K562 (cell line): ENCODE data around the gene SHISA6. TPM values are rescaled to one million over a fixed set of nuclear protein-coding genes. Genes with fewer than 3 reads are reported as not detected.

Source experiments
- ATAC-seq: fragments of 200-7000 bp; cut with Tn5 transposase; 3 replicates; pipeline ENCODE4 v1.9.1; 2020; ENCODE audit warnings: moderate library complexity
- BruUV-seq: library from RNA; stranded (reverse); fragments of 400-500 nt; replicated peaks from 2 replicates; lab custom pipeline; 2021; lab: Mats Ljungman, UMichigan
- CTCF ChIA-PET: fragments of 300-600 bp; formaldehyde crosslinking; extraction: SDS; loops from one replicate; lab custom pipeline; 2021; ENCODE audit warnings: low intra/inter-chr PET ratio; lab: Yijun Ruan, JAX
- POLR2A ChIA-PET: fragments of 300-600, 350-650 bp; sonication (Branson Sonifier 250); formaldehyde crosslinking; extraction: SDS; loops from one replicate; lab custom pipeline; 2021; ENCODE audit warnings: antibody characterized with exemption, inconsistent platforms; lab: Yijun Ruan, JAX
- DNase-seq, 4 experiments: peaks; one replicate each; pipeline versions ENCODE4 v3.0.0 to v3.0.0-alpha.2; 2011 to 2018; ENCODE audit warnings: low spot score in 3 of 4, mixed read lengths in 3 of 4; ENCODE audit errors: extremely low read depth in 1 of 4
- FAIRE-seq: peaks from 2 replicates; lab custom pipeline; 2011; peaks lifted over from hg19 to GRCh38; lab: Jason Lieb, UNC
- H2AFZ ChIP-seq: 2 replicates; pipeline ENCODE4 v1.6.0; 2011; ENCODE audit warnings: low read depth, low read length, control low read depth, inconsistent platforms
- H3K27ac ChIP-seq: fragments of 200-600 bp; 3 replicates; pipeline ENCODE4 v1.8.0; 2011; ENCODE audit warnings: low read depth, mild to moderate bottlenecking, control low read depth, inconsistent platforms, low read length, moderate library complexity, mixed read lengths; ENCODE audit errors: extremely low read depth
- H3K27me3 ChIP-seq, 2 experiments: fragments of 300-600 bp in 1 of 2; 2 replicates in 1 of 2; 3 replicates in 1 of 2; pipeline versions ENCODE4 v1.6.0 to v1.8.0; 2011; ENCODE audit warnings: inconsistent platforms in 2 of 2, low read length in 2 of 2, mild to moderate bottlenecking in 1 of 2, mixed read lengths in 1 of 2, moderate library complexity in 1 of 2; ENCODE audit not compliant: control insufficient read depth in 2 of 2, insufficient read depth in 2 of 2
- H3K36me3 ChIP-seq: fragments of 300-600 bp; 3 replicates; pipeline ENCODE4 v1.8.0; 2011; ENCODE audit warnings: mild to moderate bottlenecking, low read length, inconsistent platforms; ENCODE audit not compliant: control insufficient read depth, insufficient read depth
- H3K4me1 ChIP-seq, 2 experiments: fragments of 200-600 bp in 1 of 2; replicated peaks in 1 of 2; 2 replicates in 1 of 2; 3 replicates in 1 of 2; pipeline versions ENCODE4 v1.5.1 to v1.8.0; 2011; ENCODE audit warnings: inconsistent platforms in 2 of 2, low read length in 2 of 2, mild to moderate bottlenecking in 1 of 2, mixed read lengths in 1 of 2, moderate library complexity in 1 of 2; ENCODE audit not compliant: control insufficient read depth in 2 of 2, insufficient read depth in 2 of 2
- H3K4me2 ChIP-seq: 2 replicates; pipeline ENCODE4 v1.6.1; 2011; ENCODE audit warnings: low read length, control low read depth, inconsistent platforms, mixed read lengths; ENCODE audit not compliant: insufficient read depth
- H3K4me3 ChIP-seq: fragments of 200-600 bp; sonication (generic), shearing (Covaris generic); 2 replicates; pipeline ENCODE4 v1.5.1; 2016; ENCODE audit warnings: control low read depth, inconsistent platforms
- H3K79me2 ChIP-seq: fragments of 200-600 bp; 3 replicates; pipeline ENCODE4 v1.8.0; 2011; ENCODE audit warnings: low read length, inconsistent platforms; ENCODE audit not compliant: control insufficient read depth, insufficient read depth
- H3K9ac ChIP-seq, 2 experiments: 2 replicates each; pipeline versions ENCODE4 v1.6.0 to v1.6.1; 2011; ENCODE audit warnings: low read depth in 2 of 2, low read length in 2 of 2, control low read depth in 1 of 2, inconsistent platforms in 1 of 2, mild to moderate bottlenecking in 1 of 2, mixed read lengths in 1 of 2; ENCODE audit not compliant: insufficient read depth in 1 of 2
- H3K9me1 ChIP-seq: one replicate; pipeline ENCODE4 v1.6.0; 2011; ENCODE audit warnings: inconsistent platforms, mild to moderate bottlenecking, low read length, moderate library complexity; ENCODE audit not compliant: control insufficient read depth, insufficient read depth
- H3K9me3 ChIP-seq: replicated peaks from 2 replicates; pipeline ENCODE4 v1.5.1; 2011; ENCODE audit warnings: low read depth, low read length, inconsistent platforms; ENCODE audit not compliant: control insufficient read depth, insufficient read depth
- H4K20me1 ChIP-seq: replicated peaks from 2 replicates; pipeline ENCODE4 v1.6.1; 2011; ENCODE audit warnings: low read length, inconsistent platforms, mixed read lengths; ENCODE audit not compliant: control insufficient read depth, insufficient read depth
- EGR1 ChIP-seq: fragments of 450-650 bp; conservative IDR thresholded peaks from 2 replicates; pipeline ENCODE4 v1.6.1; 2017; ENCODE audit warnings: mild to moderate bottlenecking
- FOXJ3 ChIP-seq: sonication (generic); formaldehyde crosslinking; IDR thresholded peaks from 2 replicates; pipeline ENCODE4 v1.4.0; 2020; ENCODE audit warnings: mild to moderate bottlenecking, missing genetic modification reagents
- HMGN3 ChIP-seq: IDR thresholded peaks from 2 replicates; pipeline ENCODE4 v1.6.1; 2011; ENCODE audit warnings: borderline replicate concordance, low read depth, mild to moderate bottlenecking, mixed read lengths, low read length; ENCODE audit not compliant: insufficient read length; ENCODE audit errors: extremely low read depth
- RBM15 ChIP-seq: fragments of 200-400 bp; formaldehyde crosslinking; IDR thresholded peaks from 2 replicates; pipeline ENCODE4 v1.6.1; 2018; ENCODE audit warnings: mild to moderate bottlenecking, low read length, moderate library complexity; ENCODE audit not compliant: insufficient read depth
- TAF1 ChIP-seq: IDR thresholded peaks from 2 replicates; pipeline ENCODE4 v1.6.1; 2011; ENCODE audit warnings: mild to moderate bottlenecking, low read length, moderate library complexity; ENCODE audit not compliant: insufficient read depth, control insufficient read depth, severe bottlenecking; ENCODE audit errors: extremely low read depth
- TEAD4 ChIP-seq, 2 experiments: sonication (generic) in 1 of 2; formaldehyde crosslinking in 1 of 2; IDR thresholded peaks; 2 replicates each; pipeline versions ENCODE4 v1.6.1 to v1.8.0; 2012 to 2022; ENCODE audit warnings: borderline replicate concordance in 1 of 2, inconsistent platforms in 1 of 2, low read length in 1 of 2, mild to moderate bottlenecking in 1 of 2, missing genetic modification reagents in 1 of 2
- ZFPM2 ChIP-seq: fragments of 250-450 bp; sonication (Bioruptor Pico); IDR thresholded peaks from 2 replicates; pipeline ENCODE4 v1.5.1; 2022; ENCODE audit warnings: mild to moderate bottlenecking
- ZNF217 ChIP-seq: sonication (generic); formaldehyde crosslinking; IDR thresholded peaks from 2 replicates; pipeline ENCODE4 v1.8.0; 2022; ENCODE audit warnings: mild to moderate bottlenecking, missing genetic modification reagents
- ZNF79 ChIP-seq: fragments of 250-450 bp; sonication (Bioruptor Pico); IDR thresholded peaks from 2 replicates; pipeline ENCODE4 v1.4.0; 2020; ENCODE audit warnings: low read depth, mild to moderate bottlenecking, moderate library complexity
- WGBS: fragments of 100-300 bp; shearing (Covaris generic); methylation state at CpG from one replicate; pipeline ENCODE4 v1.1.6; 2016; ENCODE audit warnings: low coverage, mixed read lengths; ENCODE audit not compliant: insufficient coverage; ENCODE audit errors: missing lambda C conversion rate; 5-methylcytosine and 5-hydroxymethylcytosine counted together
- in situ Hi-C: fragments of 300-500 bp; cut with MboI; formaldehyde crosslinking; loops from 4 replicates; pipeline ENCODE4 v1.15.0; 2018; ENCODE audit warnings: inconsistent platforms, mixed read lengths
- intact Hi-C: fragments of 100-400 bp; cut with micrococcal nuclease; formaldehyde crosslinking; loops from 2 replicates; pipeline ENCODE4 v1.14.2; 2022
- polyA plus RNA-seq, 8 experiments: library from polyadenylated mRNA; depleted of rRNA in 4 of 8; stranded (reverse) in 5 of 8; unstranded in 3 of 8; fragments of >200 nt; fragmentation: Nextera tagmentation in 2 of 8; fragmentation: Illumina TruSeq in 1 of 8; extraction: Ambion mirVana in 2 of 8; extraction: Trizol in 1 of 8; gene quantifications; 2 replicates each; pipeline versions ENCODE4 v1.2.1 to v1.2.3, GENCODE V29; 2011 to 2014; ENCODE audit warnings: inconsistent platforms in 1 of 8, missing spikeins in 1 of 8
- total RNA-seq, 7 experiments: library from RNA; depleted of rRNA in 6 of 7; stranded (reverse); fragments of >200 nt in 6 of 7; fragmentation: Illumina TruSeq in 2 of 7; extraction: Trizol in 2 of 7; gene quantifications; 2 replicates each; pipeline versions ENCODE4 v1.2.1 to v1.2.3, GENCODE V29; 2011 to 2021; ENCODE audit warnings: low replicate concordance in 1 of 7
- TF ChIP-seq, protein P1 (sequence below): fragments of 450-650 bp; formaldehyde crosslinking; IDR thresholded peaks from 2 replicates; pipeline ENCODE4 v1.4.0; 2020; ENCODE audit warnings: mild to moderate bottlenecking, mixed read lengths
- TF ChIP-seq, protein P2 (sequence below), 2 experiments: fragments of 250-450 bp in 1 of 2; fragments of 450-650 bp in 1 of 2; sonication (Bioruptor Pico) in 1 of 2; IDR thresholded peaks; 2 replicates each; pipeline versions ENCODE4 v1.6.1 to v1.8.0; 2016 to 2021; ENCODE audit warnings: mild to moderate bottlenecking in 2 of 2, moderate library complexity in 2 of 2, missing compliant biosample characterization in 1 of 2, missing genetic modification characterization in 1 of 2
- TF ChIP-seq, protein P3 (sequence below): fragments of 450-650 bp; IDR thresholded peaks from 2 replicates; pipeline ENCODE4 v1.6.1; 2016; ENCODE audit warnings: mild to moderate bottlenecking
- TF ChIP-seq, protein P4 (sequence below): fragments of 450-650 bp; conservative IDR thresholded peaks from 2 replicates; pipeline ENCODE4 v1.6.1; 2016; ENCODE audit warnings: missing genetic modification characterization, low read depth, mild to moderate bottlenecking, missing compliant biosample characterization, moderate library complexity

SHISA6 gene
- total and polyA plus RNA-seq, 9 of the 15 experiments (the other 6 are each of a cell fraction or from before 2014, with no cell fraction given), result not detected

DNA sequence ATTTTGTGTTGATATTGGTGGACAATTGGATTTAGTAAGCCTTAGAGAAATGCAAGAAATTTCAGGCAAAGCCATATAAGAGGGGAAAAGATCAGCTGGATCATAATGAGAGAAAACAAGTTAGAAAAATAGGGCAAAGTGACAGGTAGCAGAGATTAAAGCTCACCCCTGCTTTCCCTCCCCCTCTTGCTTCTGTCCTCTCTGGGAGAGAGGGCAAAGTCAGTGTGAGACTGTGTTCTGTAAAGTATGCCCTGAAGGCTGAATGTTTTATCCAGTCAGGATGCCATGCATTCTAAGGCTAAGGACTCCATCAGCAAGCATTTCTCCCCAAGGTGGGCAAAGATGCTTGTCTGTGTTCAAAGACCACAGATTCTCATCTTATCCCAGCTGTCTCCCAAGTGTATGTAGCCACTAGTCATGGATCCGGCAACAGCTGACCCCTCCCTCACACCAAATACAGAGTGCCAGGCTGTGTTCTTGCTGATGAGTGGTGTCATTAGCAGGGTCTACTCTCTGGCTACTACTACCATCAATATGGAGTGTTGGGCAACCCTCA lies 221.1 kb downstream of the SHISA6 start (continued):
- TF ChIP-seq EGR1, result no peak
- TF ChIP-seq, protein P1, sequence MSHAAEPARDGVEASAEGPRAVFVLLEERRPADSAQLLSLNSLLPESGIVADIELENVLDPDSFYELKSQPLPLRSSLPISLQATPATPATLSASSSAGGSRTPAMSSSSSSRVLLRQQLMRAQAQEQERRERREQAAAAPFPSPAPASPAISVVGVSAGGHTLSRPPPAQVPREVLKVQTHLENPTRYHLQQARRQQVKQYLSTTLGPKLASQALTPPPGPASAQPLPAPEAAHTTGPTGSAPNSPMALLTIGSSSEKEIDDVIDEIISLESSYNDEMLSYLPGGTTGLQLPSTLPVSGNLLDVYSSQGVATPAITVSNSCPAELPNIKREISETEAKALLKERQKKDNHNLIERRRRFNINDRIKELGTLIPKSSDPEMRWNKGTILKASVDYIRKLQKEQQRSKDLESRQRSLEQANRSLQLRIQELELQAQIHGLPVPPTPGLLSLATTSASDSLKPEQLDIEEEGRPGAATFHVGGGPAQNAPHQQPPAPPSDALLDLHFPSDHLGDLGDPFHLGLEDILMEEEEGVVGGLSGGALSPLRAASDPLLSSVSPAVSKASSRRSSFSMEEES (CRISPR knock-in tag), result no peak

DNA sequence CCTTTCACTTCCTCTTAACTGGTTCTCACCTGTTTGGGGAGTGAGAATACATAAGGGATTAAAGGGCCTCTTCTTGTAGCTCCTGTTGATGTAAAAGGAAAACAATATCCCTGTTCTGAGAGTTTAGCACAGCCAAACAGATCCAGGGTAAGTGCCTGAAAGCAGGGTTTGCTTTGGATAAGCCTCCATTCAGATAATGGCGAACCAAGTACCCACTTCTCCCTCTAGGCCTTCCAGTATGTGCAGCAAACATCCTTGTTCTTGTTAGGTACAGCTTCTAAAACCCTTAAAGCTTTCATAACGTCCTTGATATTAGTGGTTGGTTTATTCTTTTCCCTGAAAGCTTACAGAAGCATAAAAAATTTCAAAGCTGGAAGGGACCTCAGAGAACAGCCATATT lies 226.6 kb downstream of the SHISA6 start:
- no TSS peak for BruUV-seq
- H3K4me1 ChIP-seq, result no peaks in the 10 kb centered on the region
- FAIRE-seq (no peak), ATAC-seq (no peak), DNase-seq (no peak)
- no peaks in the 10 kb centered on the region for H3K27me3 ChIP-seq
- no peak overlapping the region for H3K27ac ChIP-seq
- H3K9me3 ChIP-seq, result no peaks in the 10 kb centered on the region
- no peaks in the 10 kb centered on the region for H3K79me2 ChIP-seq
- CTCF ChIA-PET, result no interaction called here
- no peak overlapping the region for H3K4me2 ChIP-seq
- intact Hi-C loops, result no loop called here
- in situ Hi-C loops, result no loop called here
- WGBS, result 6% methylated on average over 2 of the region's 2 CpGs
- H4K20me1 ChIP-seq, result no peaks in the 10 kb centered on the region
- H3K9ac ChIP-seq, result no peak overlapping the region
- H3K36me3 ChIP-seq, result no peaks in the 10 kb centered on the region
- H3K9me1 ChIP-seq, result no peaks in the 10 kb centered on the region
- no peak overlapping the region for H3K4me3 ChIP-seq
- POLR2A ChIA-PET, result no interaction called here
- H2AFZ ChIP-seq, result no peak overlapping the region
- TF ChIP-seq, protein P2, sequence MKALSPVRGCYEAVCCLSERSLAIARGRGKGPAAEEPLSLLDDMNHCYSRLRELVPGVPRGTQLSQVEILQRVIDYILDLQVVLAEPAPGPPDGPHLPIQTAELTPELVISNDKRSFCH (CRISPR knock-in tag; IDR thresholded peaks at IDR 0.05), result no peak
- TF ChIP-seq, protein P2 (tag; IDR thresholded peaks at IDR 0.05), result no peak
- no peak for TF ChIP-seq TEAD4 (IDR thresholded peaks at IDR 0.05; ENCODE audit: low read length)
- TF ChIP-seq TEAD4 (CRISPR knock-in tag; IDR thresholded peaks at IDR 0.05; ENCODE audit: borderline replicate concordance), result no peak
- TF ChIP-seq, protein P3, sequence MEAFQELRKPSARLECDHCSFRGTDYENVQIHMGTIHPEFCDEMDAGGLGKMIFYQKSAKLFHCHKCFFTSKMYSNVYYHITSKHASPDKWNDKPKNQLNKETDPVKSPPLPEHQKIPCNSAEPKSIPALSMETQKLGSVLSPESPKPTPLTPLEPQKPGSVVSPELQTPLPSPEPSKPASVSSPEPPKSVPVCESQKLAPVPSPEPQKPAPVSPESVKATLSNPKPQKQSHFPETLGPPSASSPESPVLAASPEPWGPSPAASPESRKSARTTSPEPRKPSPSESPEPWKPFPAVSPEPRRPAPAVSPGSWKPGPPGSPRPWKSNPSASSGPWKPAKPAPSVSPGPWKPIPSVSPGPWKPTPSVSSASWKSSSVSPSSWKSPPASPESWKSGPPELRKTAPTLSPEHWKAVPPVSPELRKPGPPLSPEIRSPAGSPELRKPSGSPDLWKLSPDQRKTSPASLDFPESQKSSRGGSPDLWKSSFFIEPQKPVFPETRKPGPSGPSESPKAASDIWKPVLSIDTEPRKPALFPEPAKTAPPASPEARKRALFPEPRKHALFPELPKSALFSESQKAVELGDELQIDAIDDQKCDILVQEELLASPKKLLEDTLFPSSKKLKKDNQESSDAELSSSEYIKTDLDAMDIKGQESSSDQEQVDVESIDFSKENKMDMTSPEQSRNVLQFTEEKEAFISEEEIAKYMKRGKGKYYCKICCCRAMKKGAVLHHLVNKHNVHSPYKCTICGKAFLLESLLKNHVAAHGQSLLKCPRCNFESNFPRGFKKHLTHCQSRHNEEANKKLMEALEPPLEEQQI, result no peak
- TF ChIP-seq ZFPM2 (CRISPR knock-in tag), result no peak
- no peak for TF ChIP-seq FOXJ3
- TF ChIP-seq RBM15, result no peak
- TF ChIP-seq, protein P4, sequence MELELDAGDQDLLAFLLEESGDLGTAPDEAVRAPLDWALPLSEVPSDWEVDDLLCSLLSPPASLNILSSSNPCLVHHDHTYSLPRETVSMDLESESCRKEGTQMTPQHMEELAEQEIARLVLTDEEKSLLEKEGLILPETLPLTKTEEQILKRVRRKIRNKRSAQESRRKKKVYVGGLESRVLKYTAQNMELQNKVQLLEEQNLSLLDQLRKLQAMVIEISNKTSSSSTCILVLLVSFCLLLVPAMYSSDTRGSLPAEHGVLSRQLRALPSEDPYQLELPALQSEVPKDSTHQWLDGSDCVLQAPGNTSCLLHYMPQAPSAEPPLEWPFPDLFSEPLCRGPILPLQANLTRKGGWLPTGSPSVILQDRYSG (tag), result no peak
- no peak for TF ChIP-seq ZNF79 (CRISPR knock-in tag)
- no peak for TF ChIP-seq TAF1
- TF ChIP-seq ZNF217 (CRISPR knock-in tag), result no peak
- TF ChIP-seq HMGN3, result no peak
